ENCODE data around the gene MATN1. TPM values are rescaled to one million over a fixed set of nuclear protein-coding genes. Genes with fewer than 3 reads are reported as not detected.
"Not testable (repeated sequence)": the region's sequence is repeated elsewhere in the genome, so short reads cannot be mapped to it uniquely, and the experiment has no call there.

The MATN1 gene
- total RNA-seq, 2 experiments from 2014 or later: 0.34 TPM; not detected in 1

DNA sequence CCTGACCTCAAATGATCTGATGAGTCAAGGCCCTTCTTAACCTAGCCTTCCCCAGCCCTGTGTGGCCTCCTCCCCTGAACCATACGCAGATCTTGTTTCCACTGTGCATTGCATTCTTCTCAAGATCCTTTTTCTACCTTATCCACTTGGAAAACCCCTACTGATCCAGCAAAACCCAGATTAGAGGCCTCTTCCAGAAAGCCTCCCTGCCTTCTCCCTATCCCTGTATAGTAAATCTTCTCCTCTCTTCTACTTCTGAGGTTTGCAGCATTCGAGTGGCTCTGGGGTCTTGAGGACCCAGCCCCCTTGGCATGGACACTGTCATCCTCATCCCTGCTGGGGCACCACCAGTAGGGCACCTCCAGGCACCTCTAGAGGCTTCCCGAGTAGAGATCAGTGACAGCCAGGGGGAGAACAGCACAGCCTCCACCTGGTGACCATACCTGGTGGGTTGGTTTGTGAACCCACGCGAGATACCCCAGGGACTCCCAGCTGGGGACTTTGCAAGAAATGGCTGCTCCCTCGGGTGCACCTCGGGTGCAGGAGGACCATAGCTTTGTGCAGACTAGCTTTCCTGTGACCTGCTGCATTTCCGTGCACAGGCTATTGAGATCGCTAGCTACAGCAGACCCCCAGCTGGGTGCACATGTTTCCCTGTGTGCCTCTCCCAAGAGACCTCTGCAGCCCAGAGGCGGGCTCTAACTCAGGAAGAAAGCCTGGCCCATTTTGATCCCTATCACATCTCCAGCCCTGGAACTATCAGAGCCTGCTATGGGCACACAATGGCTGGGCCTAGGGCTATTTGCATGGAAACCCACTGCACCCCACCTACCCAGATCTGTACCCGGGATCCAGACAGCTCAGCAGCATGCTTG, 34.2 kb downstream of the MATN1 start:
- DNase-seq: no peak
- Mint-ChIP-seq H3K27me3 (peaks cover 14% of the 10 kb centered on the region), H3K9me3 (no peaks in the 10 kb centered on the region), H3K4me3 (no peak overlapping the region), H3K4me1 (ENCODE audit: low read depth) (peaks cover 2% of the 10 kb centered on the region), H3K27ac (no peak overlapping the region), H3K36me3 (no peaks in the 10 kb centered on the region)
- POLR2A ChIA-PET: no interaction called here
- CTCF ChIA-PET: no interaction called here
- intact Hi-C loops (cut with micrococcal nuclease): no loop called here

DNA sequence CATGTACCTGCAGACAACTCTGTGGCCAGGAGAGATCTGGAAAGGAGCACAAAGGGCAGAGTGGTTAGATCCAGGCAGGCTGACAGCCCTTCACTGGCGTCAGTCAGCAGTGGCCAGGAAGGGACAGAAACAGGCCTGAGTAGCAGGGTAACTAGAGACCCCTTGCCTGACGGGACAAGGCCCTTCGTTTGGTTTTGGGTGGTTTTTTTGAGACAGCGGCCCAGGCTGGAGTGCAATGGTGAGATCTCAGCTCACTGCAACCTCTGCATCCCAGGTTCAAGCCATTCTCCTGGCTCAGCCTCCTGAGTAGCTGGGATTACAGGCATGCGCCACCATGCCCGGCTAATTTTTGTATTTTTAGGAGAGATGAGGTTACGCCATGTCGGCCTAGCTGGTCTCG, 34.9 kb downstream of the MATN1 start:
- H3K36me3 Mint-ChIP-seq; H3K4me3 Mint-ChIP-seq; H3K9me3 Mint-ChIP-seq; POLR2A ChIA-PET; DNase-seq; CTCF ChIA-PET; H3K4me1 Mint-ChIP-seq (ENCODE audit: low read depth); H3K27ac Mint-ChIP-seq; intact Hi-C loops (cut with micrococcal nuclease): not testable (repeated sequence)
- peaks cover 16% of the 10 kb centered on the region for H3K27me3 Mint-ChIP-seq

DNA sequence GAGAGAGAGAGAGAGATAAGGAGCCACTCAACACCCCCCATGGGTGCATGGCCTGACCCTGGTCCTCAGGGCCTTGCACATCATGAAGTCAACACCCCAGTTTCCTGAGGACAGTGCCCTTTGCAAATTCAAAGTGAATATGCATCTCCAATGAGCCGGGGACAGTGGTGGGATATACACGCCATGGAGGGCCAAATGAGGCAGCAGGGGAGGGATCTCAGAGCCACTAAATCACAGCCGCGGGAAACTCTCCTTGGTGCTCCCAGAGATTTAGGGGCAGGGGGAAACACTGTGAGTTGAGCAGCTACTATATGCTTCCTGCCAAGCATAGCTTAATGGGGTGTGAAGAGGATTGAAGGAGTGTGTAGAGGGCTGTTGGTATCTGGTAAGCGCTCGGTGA, 35.5 kb downstream of the MATN1 start:
- H3K27ac Mint-ChIP-seq: no peak overlapping the region
- peaks cover 21% of the 10 kb centered on the region for H3K27me3 Mint-ChIP-seq
- H3K36me3 Mint-ChIP-seq: no peaks in the 10 kb centered on the region
- POLR2A ChIA-PET: no interaction called here
- H3K9me3 Mint-ChIP-seq: no peaks in the 10 kb centered on the region
- peaks cover 2% of the 10 kb centered on the region for H3K4me1 Mint-ChIP-seq (ENCODE audit: low read depth)
- intact Hi-C loops (cut with micrococcal nuclease): no loop called here
- CTCF ChIA-PET: no interaction called here
- DNase-seq: no peak
- H3K4me3 Mint-ChIP-seq: no peak overlapping the region

DNA sequence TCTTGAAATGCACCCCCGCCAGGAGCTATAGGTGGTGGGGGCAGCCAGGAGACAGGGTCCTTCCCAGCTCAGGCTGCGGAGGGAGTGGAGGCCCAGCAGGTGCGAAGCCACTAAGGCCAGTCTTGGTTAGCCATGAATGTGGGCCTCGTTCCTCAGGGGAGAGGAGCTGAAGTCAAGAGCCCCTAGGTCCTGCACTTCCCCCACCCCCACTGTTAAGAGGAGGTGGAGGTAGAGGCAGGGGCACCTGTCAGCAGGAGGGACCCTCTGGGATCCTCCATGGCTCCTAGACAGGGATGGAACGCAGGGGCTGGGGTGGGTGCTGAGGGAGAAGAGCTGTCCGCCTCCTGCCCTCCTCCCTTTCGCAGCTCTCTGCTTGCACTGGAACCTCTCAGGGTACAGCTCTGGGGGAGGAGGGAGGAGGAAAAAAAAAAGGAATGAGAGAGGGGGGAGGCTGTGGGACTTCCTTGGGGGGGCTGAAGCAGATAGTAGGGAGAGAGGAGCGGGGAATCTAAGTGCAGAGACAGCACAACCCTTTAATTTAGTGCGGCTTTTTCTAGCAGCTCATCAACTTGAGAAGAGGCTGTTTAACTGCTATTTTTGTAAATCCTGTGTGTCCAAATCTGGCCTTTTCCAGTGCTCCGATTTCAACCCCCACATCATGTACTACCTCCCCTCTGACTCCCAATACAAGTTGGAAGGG, 37.0 kb downstream of the MATN1 start:
- peaks cover 33% of the 10 kb centered on the region for H3K27me3 Mint-ChIP-seq

DNA sequence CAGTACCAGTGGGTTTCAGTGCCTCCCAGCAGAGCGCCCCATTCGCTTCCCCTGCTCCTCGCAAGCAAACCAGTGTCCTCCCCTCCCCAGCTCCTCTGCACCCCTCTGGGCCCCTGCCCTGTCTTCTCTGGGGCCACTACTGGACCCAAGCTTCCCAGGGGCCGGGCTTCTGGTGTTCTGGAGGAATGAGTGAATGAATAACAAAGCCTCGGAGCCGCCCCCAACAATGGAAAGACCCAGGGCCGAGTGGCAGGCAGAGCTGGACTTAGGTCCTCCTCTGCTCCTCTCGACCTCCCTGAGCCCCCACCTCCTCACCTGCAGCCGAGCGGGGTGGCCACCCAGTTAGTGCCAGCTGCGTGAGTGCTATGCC, 37.6 kb downstream of the MATN1 start:
- Mint-ChIP-seq H3K4me1 (ENCODE audit: low read depth) (peaks cover 2% of the 10 kb centered on the region), H3K27ac (no peak overlapping the region), H3K27me3 (peaks cover 33% of the 10 kb centered on the region), H3K36me3 (no peaks in the 10 kb centered on the region), H3K9me3 (no peaks in the 10 kb centered on the region), H3K4me3 (no peak overlapping the region)
- no peak for DNase-seq
- ChIA-PET CTCF (interaction anchor here (1.3 kb wide), 1 partner anchor 33 kb away, joined by 3 read pairs; no protein-coding TSS in a partner anchor), POLR2A (no interaction called here)
- intact Hi-C loops (cut with micrococcal nuclease): no loop called here

More for the DNA sequence above, 37.0 kb downstream of the MATN1 start:
- DNase-seq: no peak
- ChIA-PET POLR2A (no interaction called here), CTCF (interaction anchor here (1.3 kb wide), 1 partner anchor 32 kb away, joined by 3 read pairs; no protein-coding TSS in a partner anchor)
- intact Hi-C loops (cut with micrococcal nuclease): no loop called here
- H3K27ac Mint-ChIP-seq: no peak overlapping the region
- peaks cover 2% of the 10 kb centered on the region for H3K4me1 Mint-ChIP-seq (ENCODE audit: low read depth)
- H3K36me3 Mint-ChIP-seq: no peaks in the 10 kb centered on the region
- no peaks in the 10 kb centered on the region for H3K9me3 Mint-ChIP-seq
- no peak overlapping the region for H3K4me3 Mint-ChIP-seq

DNA sequence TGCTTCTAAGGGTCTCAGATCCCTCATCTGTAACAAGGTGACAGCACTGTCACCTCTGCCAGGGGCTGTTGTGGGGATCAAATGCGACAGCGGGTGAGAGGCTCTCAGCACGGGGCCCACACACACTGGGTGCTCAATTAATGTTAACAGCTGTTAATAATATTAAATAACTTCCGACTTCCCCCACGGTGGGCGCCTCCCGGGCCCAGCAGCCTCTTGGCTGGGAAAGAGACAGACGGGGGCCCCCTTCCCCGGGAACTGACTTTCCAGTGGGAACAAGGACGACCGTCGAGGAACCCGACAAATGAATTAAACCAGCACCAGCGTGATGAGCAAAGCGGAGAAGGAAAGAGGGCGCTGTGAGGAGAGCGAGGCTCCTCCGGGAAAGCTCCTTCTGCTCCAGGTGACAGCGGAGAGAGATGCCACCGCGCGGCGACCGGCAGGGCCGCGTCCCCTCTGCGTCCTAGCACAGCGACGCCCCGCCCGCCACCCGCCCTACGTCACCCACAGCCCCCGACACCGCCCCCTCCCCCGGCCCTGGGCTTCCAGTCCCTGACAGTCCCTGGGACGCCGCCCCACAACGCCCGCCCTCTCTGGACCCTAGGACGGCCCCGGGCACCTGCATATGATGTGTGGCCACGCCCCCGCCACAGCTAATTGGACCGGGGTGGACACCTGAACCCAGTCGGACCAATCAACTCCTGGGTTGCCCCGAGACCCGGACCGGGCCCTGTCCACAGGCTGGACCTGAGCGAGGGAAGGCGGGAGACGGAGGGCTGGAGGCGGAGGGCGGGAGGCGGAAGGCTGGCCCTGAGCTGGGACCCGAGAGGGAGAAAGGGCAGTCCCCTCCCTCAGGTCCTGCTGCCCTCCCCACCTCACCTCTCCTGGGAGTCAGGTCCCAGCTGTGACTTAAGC, 38.2 kb downstream of the MATN1 start:
- H3K4me1 Mint-ChIP-seq (ENCODE audit: low read depth): peaks cover 2% of the 10 kb centered on the region
- no peak overlapping the region for H3K4me3 Mint-ChIP-seq
- H3K9me3 Mint-ChIP-seq: no peaks in the 10 kb centered on the region
- H3K36me3 Mint-ChIP-seq: no peaks in the 10 kb centered on the region
- ChIA-PET CTCF (interaction anchor here (0.6 to 1.3 kb wide), 2 partner anchors 33 to 305 kb away, joined by 3 read pairs; no protein-coding TSS in a partner anchor), POLR2A (no interaction called here)
- H3K27ac Mint-ChIP-seq: no peak overlapping the region
- intact Hi-C loops (cut with micrococcal nuclease): no loop called here
- H3K27me3 Mint-ChIP-seq: peaks cover 33% of the 10 kb centered on the region
- peak; percentile 19 for DNase-seq

DNA sequence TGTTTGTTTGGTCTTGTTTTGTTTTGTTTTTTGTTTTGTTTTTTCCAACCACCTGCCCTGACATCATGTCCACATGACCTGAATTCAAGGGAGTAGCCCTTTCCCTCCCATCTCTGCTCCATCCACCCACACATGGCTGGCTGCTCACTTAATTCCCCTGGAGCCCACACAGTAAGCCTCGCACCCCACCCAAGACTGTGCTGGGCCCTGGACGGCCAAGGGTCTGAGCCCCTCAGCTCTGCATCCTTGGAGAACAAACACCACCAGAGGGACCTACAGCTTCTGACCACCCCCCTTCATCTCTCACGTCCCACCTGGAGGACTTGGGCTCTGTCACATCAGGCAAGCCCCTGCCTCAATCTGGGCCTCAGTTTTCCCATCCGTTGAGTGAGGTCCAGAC, 39.1 kb downstream of the MATN1 start:
- no peak for DNase-seq
- Mint-ChIP-seq H3K9me3 (peaks cover 3% of the 10 kb centered on the region), H3K36me3 (no peaks in the 10 kb centered on the region), H3K4me1 (ENCODE audit: low read depth) (peaks cover 2% of the 10 kb centered on the region), H3K4me3 (no peak overlapping the region), H3K27ac (no peak overlapping the region), H3K27me3 (peaks cover 33% of the 10 kb centered on the region)
- CTCF ChIA-PET: no interaction called here
- intact Hi-C loops (cut with micrococcal nuclease): no loop called here
- POLR2A ChIA-PET: no interaction called here

DNA sequence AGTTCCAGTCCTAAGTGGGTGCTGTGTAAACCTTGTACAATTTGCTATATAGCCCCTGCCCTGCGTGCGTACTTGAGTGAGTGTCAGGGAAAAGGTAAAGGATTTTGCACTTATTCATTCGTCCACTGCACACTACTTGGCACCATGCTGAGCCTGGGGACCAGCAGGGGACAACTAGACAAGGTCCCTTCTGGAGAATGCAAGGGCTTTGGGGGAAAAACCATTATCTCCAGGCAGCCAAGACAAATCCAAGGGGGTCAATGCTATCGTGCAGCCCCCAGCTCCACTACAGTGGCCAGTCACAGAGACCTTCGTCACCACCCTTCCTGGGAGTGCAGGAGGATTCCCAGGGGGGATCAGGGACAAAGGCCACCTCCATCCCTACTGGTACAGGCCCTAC, 39.7 kb downstream of the MATN1 start:
- POLR2A ChIA-PET: no interaction called here
- peaks cover 3% of the 10 kb centered on the region for H3K9me3 Mint-ChIP-seq
- peaks cover 35% of the 10 kb centered on the region for H3K27me3 Mint-ChIP-seq
- DNase-seq: no peak
- intact Hi-C loops (cut with micrococcal nuclease): no loop called here
- H3K4me1 Mint-ChIP-seq (ENCODE audit: low read depth): peaks cover 2% of the 10 kb centered on the region
- no peak overlapping the region for H3K27ac Mint-ChIP-seq
- H3K36me3 Mint-ChIP-seq: no peaks in the 10 kb centered on the region
- CTCF ChIA-PET: no interaction called here
- H3K4me3 Mint-ChIP-seq: no peak overlapping the region

DNA sequence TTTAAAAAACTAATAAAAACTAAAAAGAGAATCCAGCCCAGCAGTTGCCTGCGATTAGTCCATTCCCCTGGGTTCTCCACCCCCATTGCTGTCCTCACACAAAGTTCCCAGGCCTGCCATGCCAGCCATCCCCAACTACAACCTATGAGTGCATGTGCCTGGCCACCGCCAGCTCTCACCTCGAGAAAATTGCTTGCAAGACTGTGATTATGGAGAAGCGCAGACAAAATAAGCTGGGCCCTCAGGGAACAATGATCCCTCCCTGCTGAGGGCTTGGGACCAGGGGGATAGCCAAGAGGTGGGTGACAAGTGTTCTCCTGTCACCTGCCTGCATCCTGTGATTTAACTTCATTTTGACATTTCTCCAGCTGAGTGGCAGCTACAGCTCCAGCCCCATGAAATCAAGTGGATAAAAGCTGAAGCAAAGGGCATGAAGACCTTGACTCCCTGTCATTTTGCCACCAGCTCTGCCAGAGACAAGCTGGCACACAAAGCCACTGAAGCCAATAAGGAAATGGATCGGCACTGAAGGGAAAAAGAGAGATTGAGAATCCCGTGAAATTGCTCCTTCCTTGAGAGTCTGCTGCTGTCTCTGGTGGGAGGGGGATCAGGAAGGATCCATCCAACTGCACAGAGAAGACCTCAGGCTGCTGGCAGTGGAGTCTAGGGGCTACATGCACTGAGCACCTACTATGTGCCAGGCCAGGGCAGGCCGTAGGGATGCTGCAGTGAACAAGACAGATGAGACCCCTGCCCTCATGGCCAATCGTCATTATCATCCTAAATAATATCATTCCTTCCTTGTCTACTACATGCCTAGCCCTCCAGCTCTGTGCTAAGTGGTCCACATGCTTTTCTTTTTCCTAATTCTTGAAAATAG, 40.7 kb downstream of the MATN1 start:
- ChIA-PET POLR2A (no interaction called here), CTCF (no interaction called here)
- intact Hi-C loops (cut with micrococcal nuclease): no loop called here
- no peak for DNase-seq
- H3K9me3 Mint-ChIP-seq: peaks cover 3% of the 10 kb centered on the region
- peaks cover 38% of the 10 kb centered on the region for H3K27me3 Mint-ChIP-seq
- no peak overlapping the region for H3K27ac Mint-ChIP-seq
- H3K4me3 Mint-ChIP-seq: no peak overlapping the region
- H3K36me3 Mint-ChIP-seq: no peaks in the 10 kb centered on the region
- peaks cover 2% of the 10 kb centered on the region for H3K4me1 Mint-ChIP-seq (ENCODE audit: low read depth)

DNA sequence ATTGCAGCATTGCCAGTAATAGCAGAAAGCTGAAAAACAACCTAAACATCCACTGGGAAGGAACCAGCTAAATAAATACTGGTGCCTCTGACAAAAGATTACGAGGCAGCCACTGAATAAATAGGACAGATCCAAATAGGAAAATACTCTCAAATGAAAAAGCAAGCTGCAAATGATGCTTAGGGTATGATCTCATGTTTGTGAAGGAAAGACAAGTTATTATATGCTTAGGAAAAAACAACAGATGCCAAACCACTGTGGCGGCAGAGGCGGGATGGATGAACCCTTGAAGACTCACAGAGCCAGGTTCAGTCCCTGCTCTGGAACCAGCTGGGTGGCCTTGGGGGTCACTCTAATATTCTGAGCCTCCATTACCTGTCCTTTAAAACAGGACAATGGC, 41.6 kb downstream of the MATN1 start:
- no peak overlapping the region for H3K4me3 Mint-ChIP-seq
- H3K27me3 Mint-ChIP-seq: peaks cover 35% of the 10 kb centered on the region
- ChIA-PET CTCF (no interaction called here), POLR2A (no interaction called here)
- DNase-seq: no peak
- H3K9me3 Mint-ChIP-seq: peaks cover 3% of the 10 kb centered on the region
- no peak overlapping the region for H3K27ac Mint-ChIP-seq
- no peaks in the 10 kb centered on the region for H3K36me3 Mint-ChIP-seq
- intact Hi-C loops (cut with micrococcal nuclease): no loop called here
- H3K4me1 Mint-ChIP-seq (ENCODE audit: low read depth): peaks cover 2% of the 10 kb centered on the region

DNA sequence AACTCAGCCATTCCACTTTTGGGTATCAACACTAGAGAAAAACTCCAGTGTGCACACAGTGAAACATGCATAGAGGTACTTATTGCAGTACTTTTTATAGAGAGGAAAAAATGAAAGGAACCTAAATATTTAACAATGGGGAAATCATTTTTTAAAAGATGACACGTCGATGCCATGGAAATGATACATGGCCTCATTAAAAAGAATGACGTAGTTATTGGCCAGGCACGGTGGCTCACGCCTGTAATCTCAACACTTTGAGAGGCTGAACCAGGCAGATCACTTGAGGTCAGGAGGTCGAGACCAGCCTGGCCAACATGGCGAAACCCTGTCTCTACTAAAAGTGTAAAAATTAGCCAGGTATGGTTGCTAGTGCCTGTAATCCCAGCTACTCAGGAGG, 42.5 kb downstream of the MATN1 start:
- peaks cover 2% of the 10 kb centered on the region for H3K4me1 Mint-ChIP-seq (ENCODE audit: low read depth)
- no peaks in the 10 kb centered on the region for H3K36me3 Mint-ChIP-seq
- H3K27ac Mint-ChIP-seq: no peak overlapping the region
- H3K27me3 Mint-ChIP-seq: peaks cover 35% of the 10 kb centered on the region
- intact Hi-C loops (cut with micrococcal nuclease): no loop called here
- no peak overlapping the region for H3K4me3 Mint-ChIP-seq
- CTCF ChIA-PET: no interaction called here
- DNase-seq: no peak
- peaks cover 4% of the 10 kb centered on the region for H3K9me3 Mint-ChIP-seq
- POLR2A ChIA-PET: no interaction called here
